ENCODE results near the gene MS4A10.
"Not testable (repeated sequence)": the region's sequence is repeated elsewhere in the genome, so short reads cannot be mapped to it uniquely, and the experiment has no call there.

MS4A10 gene

DNA sequence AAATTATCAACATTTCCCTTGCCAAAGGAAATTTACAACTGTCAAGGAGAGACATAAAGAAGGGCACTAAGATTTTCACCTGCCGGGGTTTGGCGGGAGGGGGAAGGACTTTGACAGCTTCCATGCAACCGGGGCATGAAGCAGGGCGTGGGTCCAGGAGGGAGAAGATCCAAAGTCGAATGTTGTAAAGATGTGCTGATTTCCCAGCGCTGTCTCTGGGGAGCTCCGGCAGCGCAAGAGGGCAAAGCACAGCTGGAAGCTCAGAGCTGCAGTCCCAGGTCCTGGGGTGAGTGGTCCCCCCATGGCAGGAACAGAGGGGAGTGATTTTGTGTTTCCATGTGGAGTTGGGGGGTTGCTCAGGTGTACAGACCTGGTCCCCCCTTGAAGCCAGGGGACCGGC is at the start of gene MS4A10:
Gene MS4A10 (plus strand): TSS at position 198 of the 400 bp plus-strand sequence. CDS start 5,003 bp downstream, outside the sequence.
- Mint-ChIP-seq H3K27me3 (no peaks in the 10 kb centered on the region), H3K9me3 (no peaks in the 10 kb centered on the region), H3K36me3 (no peaks in the 10 kb centered on the region), H3K4me3 (no peak within 1 kb of the TSS), H3K4me1 (no peaks in the 10 kb centered on the region), H3K27ac (no peak within 1 kb of the TSS)

DNA sequence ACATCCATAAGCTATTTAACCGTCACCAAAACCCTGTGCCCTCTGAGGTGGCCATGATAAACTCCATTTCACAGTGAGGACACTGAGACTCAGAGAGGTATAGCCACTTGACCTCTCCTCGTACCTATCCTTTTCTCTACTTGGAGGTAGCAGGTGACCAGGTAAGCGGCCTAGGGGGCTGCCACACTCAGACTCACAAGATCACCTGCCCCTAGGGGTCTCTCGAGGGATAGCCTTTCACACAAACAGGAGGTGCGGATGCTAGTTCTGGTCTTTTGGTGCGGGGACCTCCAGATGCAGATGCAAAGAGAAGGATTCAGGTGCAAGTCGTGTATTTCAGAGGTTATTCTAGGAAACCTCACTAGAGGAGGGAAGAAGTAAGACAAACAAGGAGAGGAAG is 46.0 kb upstream of the MS4A10 start:
- Mint-ChIP-seq H3K4me1 (no peaks in the 10 kb centered on the region), H3K4me3 (no peak overlapping the region), H3K27ac (no peak overlapping the region), H3K9me3 (no peaks in the 10 kb centered on the region), H3K27me3 (peaks cover 4% of the 10 kb centered on the region), H3K36me3 (no peaks in the 10 kb centered on the region)

DNA sequence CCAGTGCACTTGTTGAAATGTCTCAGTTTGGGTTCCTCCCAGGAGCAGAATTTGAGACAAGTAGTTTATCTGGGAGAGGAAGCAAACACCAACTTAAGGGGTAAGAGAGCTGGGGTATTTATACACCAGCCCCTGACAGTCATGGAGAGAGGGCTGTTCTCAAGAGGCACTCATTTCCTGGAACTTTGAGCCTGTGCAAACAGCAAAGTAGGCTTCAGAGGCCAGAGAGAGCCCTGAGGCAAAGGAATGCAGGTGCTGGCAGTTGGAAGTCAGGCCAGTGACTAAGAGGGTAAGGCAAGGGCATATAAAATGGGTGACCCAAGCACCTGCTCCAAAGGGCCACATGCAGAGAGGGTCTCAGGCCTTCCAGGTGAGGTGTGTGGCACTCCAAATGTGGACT is 44.6 kb upstream of the MS4A10 start:
- peaks cover 7% of the 10 kb centered on the region for H3K27me3 Mint-ChIP-seq
- no peaks in the 10 kb centered on the region for H3K36me3 Mint-ChIP-seq
- H3K27ac Mint-ChIP-seq, result no peak overlapping the region
- H3K4me3 Mint-ChIP-seq, result no peak overlapping the region
- H3K9me3 Mint-ChIP-seq, result no peaks in the 10 kb centered on the region
- no peaks in the 10 kb centered on the region for H3K4me1 Mint-ChIP-seq

DNA sequence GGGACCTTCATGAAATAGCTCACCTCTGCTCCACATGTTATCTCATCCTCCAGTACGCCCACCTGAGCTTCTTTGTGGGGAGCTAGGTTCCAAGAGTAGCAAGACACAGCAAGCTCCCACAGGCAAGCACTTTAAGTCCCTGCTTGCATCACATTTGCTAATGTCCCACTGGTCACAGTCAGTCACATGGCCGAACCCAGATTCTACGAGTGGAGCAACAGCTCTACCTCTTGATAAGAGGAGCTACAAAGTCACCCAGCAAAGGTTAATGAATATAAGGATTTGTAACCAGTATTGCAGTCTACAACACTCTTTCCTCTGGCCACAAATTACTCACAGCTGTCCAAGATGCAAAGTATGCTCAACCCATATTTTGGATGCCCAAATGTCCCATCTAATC is 43.7 kb upstream of the MS4A10 start:
- Mint-ChIP-seq H3K9me3 (no peaks in the 10 kb centered on the region), H3K4me1 (no peaks in the 10 kb centered on the region), H3K27ac (no peak overlapping the region), H3K27me3 (peaks cover 7% of the 10 kb centered on the region), H3K4me3 (no peak overlapping the region), H3K36me3 (no peaks in the 10 kb centered on the region)

DNA sequence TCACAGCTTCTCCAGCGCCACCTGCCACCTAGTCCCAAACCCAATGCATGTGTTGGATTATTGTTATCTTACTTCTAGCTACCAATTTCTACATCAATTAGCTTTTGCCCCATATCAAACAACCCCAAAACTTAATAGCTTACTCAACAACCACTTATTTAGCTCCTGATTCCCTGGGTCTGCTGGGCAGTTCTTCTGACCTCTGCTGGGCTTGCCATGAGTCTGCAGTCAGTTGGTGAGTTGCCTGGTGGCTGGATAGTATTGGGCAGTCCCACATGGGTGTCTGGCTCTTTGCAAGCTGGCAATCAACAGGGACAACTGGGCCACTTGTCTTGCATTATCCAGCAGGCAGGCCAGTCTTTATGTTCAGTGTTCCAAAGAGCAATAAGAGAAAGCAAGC is 42.1 kb upstream of the MS4A10 start:
- H3K27ac Mint-ChIP-seq, result no peak overlapping the region
- no peaks in the 10 kb centered on the region for H3K4me1 Mint-ChIP-seq
- H3K27me3 Mint-ChIP-seq, result peaks cover 7% of the 10 kb centered on the region
- no peak overlapping the region for H3K4me3 Mint-ChIP-seq
- H3K36me3 Mint-ChIP-seq, result no peaks in the 10 kb centered on the region
- no peaks in the 10 kb centered on the region for H3K9me3 Mint-ChIP-seq

DNA sequence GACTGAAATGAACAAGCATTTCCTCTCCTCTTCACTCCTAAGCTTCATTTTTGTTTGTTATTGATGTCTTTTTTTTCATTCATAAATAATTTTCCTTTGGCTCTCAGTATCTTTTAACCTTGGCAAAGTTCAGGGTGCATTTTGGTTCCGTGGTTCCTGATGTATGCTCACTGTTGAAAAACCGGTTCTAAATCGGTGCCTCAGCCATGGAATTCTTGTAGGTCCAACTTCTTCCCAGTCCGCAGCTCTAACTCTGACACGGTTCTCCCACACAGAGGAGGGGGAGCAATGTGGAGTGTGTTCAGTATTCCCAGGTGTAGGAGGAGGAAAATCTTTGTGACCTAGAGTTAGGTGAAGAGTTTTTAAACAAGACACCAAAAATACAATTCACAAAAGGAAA is 41.0 kb upstream of the MS4A10 start:
- Mint-ChIP-seq H3K27me3 (peaks cover 2% of the 10 kb centered on the region), H3K27ac (no peak overlapping the region), H3K4me1 (no peaks in the 10 kb centered on the region), H3K36me3 (no peaks in the 10 kb centered on the region), H3K4me3 (no peak overlapping the region), H3K9me3 (no peaks in the 10 kb centered on the region)

DNA sequence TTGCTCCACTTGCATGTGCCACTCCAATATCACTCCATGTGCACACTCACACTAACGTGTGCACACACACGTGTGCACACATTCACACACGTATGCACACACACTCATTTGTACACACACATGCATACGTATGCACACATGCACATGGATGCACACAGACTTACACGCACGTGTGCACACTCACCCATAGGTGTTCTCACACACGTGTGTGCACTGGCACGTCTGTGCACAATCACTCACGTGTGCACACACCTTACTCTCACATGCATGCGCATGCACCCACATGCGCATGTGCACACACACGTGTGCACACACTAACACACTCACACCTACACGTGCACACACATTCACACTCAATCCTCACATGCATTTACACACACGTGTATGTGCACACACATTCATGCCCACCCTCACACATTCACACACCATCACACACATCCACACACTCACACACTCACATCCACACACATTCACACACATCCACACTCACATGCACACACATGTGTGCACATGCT is 37.7 kb upstream of the MS4A10 start:
- Mint-ChIP-seq H3K4me3 (no peak overlapping the region), H3K36me3 (no peaks in the 10 kb centered on the region), H3K4me1 (no peaks in the 10 kb centered on the region)

DNA sequence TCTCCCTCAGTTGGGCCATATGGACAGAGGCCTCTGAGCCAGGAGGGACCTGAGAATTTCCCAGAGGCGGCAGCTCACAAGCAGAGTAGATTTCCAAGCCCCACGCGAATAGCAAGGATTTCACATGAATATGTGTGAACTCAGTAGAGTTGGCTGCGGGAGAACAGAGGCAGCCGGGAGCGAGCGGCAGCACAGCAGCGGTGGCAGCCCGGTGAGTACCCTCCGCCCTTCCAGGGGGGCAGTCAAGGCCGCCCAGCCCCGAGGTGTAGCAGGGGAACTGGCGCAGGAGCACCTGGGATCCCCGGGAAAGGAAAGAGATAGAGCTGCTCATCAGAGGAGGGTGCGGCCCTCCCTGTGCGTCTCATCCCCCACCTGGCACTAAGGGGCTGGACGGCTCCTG is 36.9 kb upstream of the MS4A10 start:
- Mint-ChIP-seq H3K27ac (no peak overlapping the region), H3K9me3 (no peaks in the 10 kb centered on the region), H3K27me3 (peaks cover 18% of the 10 kb centered on the region), H3K36me3 (no peaks in the 10 kb centered on the region), H3K4me3 (no peak overlapping the region), H3K4me1 (no peaks in the 10 kb centered on the region)

More for the DNA sequence above, 37.7 kb upstream of the MS4A10 start:
- Mint-ChIP-seq H3K9me3 (no peaks in the 10 kb centered on the region), H3K27me3 (peaks cover 12% of the 10 kb centered on the region), H3K27ac (no peak overlapping the region)

DNA sequence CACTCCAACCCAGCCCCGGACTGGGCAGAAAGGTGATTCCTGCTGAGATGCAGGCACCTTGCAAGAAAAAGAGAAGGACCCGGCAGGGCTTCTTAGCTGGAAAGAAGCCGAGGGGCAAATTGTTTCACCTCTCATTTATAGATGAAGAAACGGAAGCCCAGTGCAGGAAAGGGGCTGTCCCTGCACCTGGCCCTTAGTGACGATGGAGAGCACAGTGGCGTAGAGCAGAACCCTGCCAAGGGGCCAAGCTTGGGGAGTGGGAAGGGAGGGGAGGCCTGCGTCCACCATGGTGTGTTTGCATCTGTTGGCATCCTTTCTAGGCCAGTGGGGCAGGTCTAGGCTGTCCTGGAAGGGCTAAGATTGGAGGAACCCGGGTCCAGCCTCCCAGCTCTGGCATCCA is 36.3 kb upstream of the MS4A10 start:
- Mint-ChIP-seq H3K27ac (no peak overlapping the region), H3K9me3 (no peaks in the 10 kb centered on the region), H3K27me3 (peaks cover 20% of the 10 kb centered on the region), H3K4me1 (no peaks in the 10 kb centered on the region), H3K4me3 (no peak overlapping the region), H3K36me3 (no peaks in the 10 kb centered on the region)

DNA sequence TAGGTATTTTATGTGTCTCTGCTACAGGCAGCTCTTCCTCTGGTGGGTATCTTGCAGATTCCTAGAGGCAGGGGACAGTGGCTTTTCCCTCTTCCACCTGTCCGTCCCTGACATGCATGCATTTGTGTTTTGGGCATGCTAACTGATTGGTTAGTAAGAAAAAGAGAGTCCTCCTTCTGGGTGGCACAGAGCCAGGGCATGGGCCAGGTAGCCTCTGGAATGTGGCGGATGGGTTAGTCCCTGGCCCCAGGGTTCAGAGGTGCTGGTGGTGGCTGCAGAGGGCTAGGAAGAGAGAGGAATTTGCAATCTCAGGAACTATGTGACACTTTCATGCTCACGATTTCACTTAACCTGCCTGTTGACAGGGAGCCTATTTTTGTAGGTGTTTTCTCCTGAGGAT is 34.2 kb upstream of the MS4A10 start:
- H3K27me3 Mint-ChIP-seq, result peaks cover 18% of the 10 kb centered on the region
- H3K9me3 Mint-ChIP-seq, result no peaks in the 10 kb centered on the region
- H3K27ac Mint-ChIP-seq, result no peak overlapping the region
- no peak overlapping the region for H3K4me3 Mint-ChIP-seq
- no peaks in the 10 kb centered on the region for H3K36me3 Mint-ChIP-seq
- H3K4me1 Mint-ChIP-seq, result no peaks in the 10 kb centered on the region

DNA sequence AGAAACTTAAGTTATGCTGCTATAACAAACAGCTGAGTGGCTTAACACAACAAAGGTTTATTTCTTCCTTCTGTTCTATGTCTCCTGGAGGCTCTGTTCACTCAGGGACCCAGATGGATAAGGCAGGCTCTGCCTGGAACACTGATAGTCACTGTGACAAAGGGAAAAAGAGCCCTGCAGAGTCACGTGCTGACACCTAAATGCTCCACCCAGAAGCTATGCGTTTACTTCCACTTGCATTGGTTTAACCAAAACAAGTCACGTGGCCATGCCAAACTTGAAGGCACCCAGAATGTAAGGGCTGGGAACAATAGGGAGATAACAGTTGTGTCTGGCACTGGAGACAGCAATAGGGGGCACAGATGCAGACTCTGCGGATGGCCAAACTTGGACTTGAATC is 31.8 kb upstream of the MS4A10 start:
- no peaks in the 10 kb centered on the region for H3K9me3 Mint-ChIP-seq

DNA sequence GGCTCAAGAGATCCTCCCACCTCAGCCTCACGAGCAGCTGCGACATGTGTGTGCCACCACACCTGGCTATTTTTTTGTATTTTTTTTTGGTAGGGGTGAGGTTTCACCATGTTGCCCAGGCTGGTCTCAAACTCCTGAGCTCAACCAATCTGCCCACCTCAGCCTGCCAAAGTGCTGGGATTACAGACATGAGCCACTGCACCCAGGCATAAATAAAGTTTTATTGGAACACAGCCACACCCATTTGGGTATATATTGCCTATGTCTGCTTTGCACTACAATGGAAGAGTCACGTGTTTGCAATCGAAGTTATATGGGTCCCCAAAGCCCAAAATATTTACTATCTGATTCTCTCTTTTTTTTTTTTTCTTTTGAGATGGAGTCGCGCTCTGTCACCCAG is 30.2 kb upstream of the MS4A10 start:
- Mint-ChIP-seq H3K4me1 (no peaks in the 10 kb centered on the region), H3K36me3 (no peaks in the 10 kb centered on the region), H3K4me3 (no peak overlapping the region), H3K9me3 (no peaks in the 10 kb centered on the region), H3K27me3 (peaks cover 30% of the 10 kb centered on the region), H3K27ac (no peak overlapping the region)

More for the DNA sequence above, 31.8 kb upstream of the MS4A10 start:
- H3K27ac Mint-ChIP-seq, result no peak overlapping the region
- peaks cover 22% of the 10 kb centered on the region for H3K27me3 Mint-ChIP-seq
- H3K36me3 Mint-ChIP-seq, result no peaks in the 10 kb centered on the region
- no peak overlapping the region for H3K4me3 Mint-ChIP-seq
- no peaks in the 10 kb centered on the region for H3K4me1 Mint-ChIP-seq

DNA sequence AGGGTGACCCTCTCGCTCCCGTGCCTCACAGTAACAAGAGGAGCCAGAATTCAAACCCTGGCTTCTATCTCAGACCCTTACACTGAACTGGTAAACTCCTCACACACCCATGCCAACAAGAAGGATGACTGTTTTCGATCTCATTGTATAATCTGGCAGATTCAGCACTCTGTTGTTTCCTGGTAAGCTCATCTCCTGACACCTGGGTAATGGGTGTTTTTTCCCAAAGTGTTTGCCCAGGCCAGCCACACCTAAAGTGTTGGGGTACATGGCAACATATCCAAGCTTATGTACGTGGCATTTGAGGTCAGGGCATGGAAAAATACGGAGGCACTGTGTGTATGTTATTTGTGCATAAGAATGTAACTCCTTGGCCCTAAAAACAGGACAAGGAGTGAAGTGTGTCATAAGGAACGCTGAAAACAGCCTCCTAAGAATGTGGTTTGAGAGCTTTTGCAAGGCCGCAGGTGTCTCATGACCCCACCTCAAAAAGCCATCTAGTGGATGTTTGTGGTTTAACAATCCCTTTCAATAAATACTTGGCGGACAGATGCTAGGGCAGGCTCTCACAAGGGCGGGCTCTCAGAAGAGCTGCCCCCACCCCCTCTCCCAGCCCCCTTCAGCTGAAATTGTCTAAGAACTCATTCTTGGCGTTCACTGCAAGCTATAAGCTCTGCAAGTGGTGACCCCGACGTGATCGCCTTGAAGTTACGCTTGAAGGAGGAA is 28.7 kb upstream of the MS4A10 start, which contains the start of gene MS4A15:
Gene MS4A15 (plus strand): TSS at position 561 of the 726 bp plus-strand sequence. CDS start 6,867 bp downstream, outside the sequence.
- no peak within 1 kb of the TSS for H3K27ac Mint-ChIP-seq
- H3K4me3 Mint-ChIP-seq, result no peak within 1 kb of the TSS
- H3K9me3 Mint-ChIP-seq, result no peaks in the 10 kb centered on the region
- no peaks in the 10 kb centered on the region for H3K4me1 Mint-ChIP-seq
- peaks cover 32% of the 10 kb centered on the region for H3K27me3 Mint-ChIP-seq
- H3K36me3 Mint-ChIP-seq, result no peaks in the 10 kb centered on the region

DNA sequence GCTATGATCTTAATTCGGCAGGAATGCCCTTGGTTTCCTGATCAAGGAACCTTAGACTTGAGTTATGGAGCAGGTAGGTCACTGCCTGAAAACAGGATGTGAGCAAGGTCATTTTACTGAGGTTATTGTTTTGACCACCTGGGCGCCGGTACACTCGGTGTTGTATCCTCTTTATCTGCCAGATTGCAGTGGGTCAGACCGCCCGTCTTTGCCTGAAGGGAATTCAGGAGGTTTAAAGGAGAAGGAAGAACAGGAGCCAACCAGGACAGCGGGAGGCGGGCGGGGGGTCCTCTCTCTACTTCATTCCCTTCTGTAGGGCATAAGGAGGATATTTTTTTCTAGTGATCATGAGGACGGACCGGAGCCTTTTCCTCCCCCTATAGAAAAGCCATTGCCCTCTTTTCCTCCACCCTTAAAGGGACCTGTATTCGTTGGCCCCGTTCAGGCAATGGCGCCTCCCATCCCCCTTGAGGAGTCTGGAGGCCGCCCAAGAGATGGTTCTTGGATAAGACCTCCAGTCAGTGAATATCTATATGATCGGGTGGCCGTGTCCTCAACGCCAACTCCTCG is 27.8 kb upstream of the MS4A10 start:
- Mint-ChIP-seq H3K4me3 (no peak overlapping the region), H3K9me3 (no peaks in the 10 kb centered on the region), H3K36me3 (no peaks in the 10 kb centered on the region), H3K27ac (no peak overlapping the region), H3K4me1 (no peaks in the 10 kb centered on the region), H3K27me3 (peaks cover 27% of the 10 kb centered on the region)

DNA sequence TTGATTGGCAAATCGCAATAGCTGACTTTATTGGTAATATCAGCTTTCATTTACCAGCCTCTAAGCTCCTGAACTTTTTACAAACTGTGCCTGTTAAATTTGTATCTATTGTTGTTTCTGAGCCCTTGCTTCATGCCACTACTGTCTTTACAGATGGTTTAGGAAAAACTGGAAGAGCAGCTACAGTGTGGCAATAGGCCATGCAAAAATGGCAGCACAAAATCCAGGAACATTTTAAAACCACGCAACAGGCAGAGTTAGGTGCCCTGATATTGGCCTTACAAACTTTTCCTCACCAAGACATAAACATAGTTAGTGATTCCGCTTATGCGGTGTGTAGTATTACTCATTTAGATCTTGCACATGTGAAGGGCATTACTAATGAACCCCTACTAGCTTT is 26.5 kb upstream of the MS4A10 start:
- not testable (repeated sequence) for H3K4me1 Mint-ChIP-seq, H3K36me3 Mint-ChIP-seq, H3K4me3 Mint-ChIP-seq, H3K27ac Mint-ChIP-seq, H3K9me3 Mint-ChIP-seq
- peaks cover 19% of the 10 kb centered on the region for H3K27me3 Mint-ChIP-seq

DNA sequence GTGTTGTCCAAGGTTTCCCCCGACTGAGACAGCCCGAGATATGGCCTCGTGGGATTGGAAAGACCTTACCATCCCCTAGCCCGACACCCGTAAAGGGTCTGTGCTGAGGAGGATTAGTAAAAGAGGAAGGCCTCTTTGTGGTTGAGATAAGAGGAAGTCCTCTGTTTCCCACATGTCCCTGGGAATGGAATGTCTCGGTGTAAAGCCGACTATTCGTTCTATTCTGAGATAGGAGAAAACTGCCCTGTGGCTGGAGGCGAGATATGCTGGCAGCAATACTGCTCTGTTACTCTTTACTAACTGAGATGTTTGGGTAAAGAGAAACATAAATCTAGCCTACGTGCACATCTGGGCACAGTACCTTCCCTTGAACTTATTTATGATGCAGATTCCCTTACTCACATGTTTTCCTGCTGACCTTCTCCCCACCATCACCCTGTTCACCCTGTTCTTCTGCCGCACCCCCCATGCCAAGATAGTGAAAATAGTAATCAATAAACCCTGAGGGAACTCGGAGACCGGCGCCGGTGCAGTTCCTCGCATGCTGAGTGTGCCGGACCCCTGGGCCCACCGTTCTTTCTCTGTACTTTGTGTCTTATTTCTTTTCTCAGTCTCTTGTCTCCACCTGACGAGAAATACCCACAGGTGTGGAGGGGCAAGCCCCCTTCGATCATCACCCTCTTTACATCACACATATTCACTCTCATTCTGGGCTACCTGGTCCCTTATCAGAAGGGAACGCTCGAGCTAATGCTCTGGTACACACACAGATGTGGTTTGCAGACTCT is 25.5 kb upstream of the MS4A10 start:
- not testable (repeated sequence) for H3K4me1 Mint-ChIP-seq, H3K4me3 Mint-ChIP-seq, H3K27ac Mint-ChIP-seq, H3K36me3 Mint-ChIP-seq, H3K9me3 Mint-ChIP-seq
- H3K27me3 Mint-ChIP-seq, result peaks cover 19% of the 10 kb centered on the region
